Stimulated activated CD4-positive, alpha-beta T cell treated with anti-CD3 and anti-CD28 coated beads, Interleukin-1b, Interleukin-23, amount 100 ng/mL, for 1 hour (primary cell): ENCODE data around the gene NFRKB.
"Not testable (repeated sequence)": the region's sequence is repeated elsewhere in the genome, so short reads cannot be mapped to it uniquely, and the experiment has no call there.

ENCODE experiments used
- DNase-seq, 2 donors: peaks; one replicate each; pipeline ENCODE4 v3.0.0-alpha.2; 2020; ENCODE audit warnings: low read depth in 2 of 2

The NFRKB gene

DNA sequence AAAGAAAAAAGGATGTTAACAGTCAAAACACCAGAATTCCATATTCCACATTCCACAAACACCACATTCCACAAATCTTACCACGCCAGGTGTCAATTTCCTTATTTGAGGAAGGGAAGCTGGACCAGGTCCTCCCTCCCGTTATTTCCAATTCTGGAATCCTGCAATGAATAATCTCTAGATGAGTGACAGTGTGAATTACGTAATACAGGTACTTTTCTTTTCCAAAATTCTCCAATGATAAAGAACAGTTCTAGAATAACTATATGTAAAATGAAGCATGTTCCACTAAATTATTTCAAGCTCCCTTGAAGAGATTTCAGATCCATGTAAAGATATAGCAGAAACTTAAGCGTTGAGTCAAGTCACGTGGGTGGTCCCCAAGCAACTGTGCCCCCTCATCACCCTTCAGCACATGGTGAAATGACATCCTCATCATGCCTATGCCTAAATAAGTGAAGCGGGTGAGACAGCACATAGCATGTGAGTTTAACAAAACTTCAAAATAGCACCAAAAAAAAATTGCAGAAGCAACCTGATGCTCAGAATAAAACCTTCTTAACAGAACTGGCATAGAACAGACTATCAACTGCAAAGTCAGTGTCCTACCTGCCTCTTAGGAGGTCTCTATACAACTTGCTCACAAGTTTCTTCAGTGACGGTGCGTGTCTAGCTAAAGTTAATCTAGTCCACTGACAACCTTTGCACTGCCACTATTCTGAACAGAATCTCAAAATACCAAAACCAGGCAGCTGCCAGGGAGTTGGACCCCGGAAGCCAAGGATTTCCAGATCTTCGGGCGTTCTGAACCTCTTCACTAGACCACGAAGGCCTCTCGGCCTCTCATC, 876 bp downstream of the NFRKB start:
- DNase-seq: no peak

DNA sequence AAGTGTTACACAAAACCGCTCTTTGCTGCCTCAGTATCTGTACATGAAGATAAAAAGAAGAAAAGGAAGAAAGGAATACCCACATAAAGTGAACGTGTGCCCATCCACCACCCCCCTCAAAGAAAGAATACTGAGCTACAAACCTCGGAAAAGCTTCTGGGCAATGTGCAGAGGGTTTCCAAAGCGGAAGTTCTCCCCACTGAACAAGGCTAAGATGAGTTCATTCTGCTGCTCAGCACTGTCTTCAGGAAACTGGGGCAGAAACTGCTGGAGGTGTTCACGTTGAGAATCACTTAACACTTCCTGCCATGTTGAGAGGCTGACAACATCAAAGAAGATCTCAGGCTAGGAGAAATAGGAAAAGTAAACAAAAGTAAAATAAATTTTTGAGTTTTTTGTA, 6.9 kb downstream of the NFRKB start:
- no peak for DNase-seq

DNA sequence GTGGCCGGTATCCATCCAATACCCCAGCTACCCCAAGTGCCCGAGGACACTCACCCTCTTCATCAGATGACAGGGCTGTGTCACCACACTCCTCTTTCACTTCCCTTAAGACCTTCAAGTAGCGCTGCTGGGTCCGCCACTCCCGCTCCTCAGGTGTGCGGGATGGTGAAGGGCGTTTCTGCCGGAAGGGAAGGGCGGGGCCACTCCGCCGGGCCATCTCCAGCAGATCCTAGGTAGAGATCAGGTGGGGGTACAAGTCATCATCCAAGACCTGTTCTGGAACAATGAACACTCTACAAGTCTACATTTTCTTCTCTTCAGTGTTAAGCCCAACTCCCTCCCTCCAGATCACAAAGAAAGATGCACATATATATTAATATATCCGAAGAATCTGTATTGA, 10.0 kb downstream of the NFRKB start:
- DNase-seq: no peak

DNA sequence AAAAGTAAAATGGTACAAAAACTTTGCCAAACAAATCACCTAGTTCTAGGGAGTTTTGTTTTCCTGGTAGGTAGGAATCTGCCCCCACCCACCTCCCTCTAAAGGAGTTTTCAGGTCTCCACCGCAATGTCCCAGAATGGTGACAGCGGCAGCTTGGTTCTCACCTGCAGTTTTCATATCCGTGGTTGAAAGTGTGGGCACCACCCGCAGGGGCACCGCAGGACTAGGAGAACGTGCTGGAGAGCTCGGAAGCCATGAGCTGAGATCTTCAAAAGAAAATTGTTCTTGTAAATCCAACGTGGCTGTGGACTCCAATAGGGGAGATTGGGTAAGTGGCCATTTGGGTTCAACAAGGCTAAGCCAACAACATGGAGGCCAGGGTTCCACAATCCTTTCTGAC, 10.8 kb downstream of the NFRKB start:
- no peak for DNase-seq

DNA sequence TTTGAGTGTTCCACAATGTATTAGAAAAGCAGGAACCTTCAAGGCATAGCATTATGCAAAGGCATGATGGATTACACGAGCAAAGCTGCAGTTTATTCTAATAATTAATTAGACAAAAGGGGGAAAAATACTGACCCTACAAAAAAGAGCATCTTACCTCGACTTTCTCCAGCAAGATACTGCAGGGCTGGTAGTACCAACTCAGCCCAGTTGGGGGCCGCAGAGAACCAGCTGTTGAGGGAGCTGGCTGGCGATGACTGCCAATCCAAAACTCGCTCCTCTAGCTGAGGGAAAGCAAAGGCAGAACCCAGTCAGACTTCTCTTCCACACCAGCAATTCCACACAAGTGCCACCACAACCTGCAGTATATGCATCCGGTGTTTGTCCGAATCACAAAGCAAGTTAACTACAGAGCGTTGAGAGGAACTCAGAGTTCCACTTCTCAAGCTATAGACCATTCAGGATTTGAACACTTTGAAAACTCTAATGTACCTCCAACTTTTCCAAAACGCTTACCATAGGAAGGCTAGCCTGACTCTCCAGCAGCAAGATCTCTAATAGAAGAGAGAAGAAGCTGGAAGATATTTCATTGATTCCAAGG, 13.7 kb downstream of the NFRKB start:
- peak in 1 of 2 donors; percentile 17 for DNase-seq

DNA sequence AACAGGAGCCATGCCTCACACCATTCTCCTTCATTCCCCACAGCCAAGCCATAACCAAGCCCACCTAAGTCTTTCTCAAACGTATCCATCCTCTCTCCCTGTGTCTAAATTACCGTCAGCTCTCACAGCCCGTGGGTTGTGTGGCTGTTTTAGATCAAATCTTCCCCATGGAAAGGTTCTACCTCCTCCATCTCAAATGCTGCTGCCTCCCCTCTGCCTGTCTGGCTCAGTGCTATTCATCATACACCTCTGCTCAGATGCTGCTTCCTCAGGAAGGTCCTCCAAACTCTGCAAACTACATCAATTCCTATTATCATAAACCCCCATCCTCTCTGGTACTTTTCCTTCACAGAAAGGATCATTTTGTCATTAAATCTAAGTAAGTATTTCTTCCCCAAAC, 15.1 kb downstream of the NFRKB start:
- no peak for DNase-seq

DNA sequence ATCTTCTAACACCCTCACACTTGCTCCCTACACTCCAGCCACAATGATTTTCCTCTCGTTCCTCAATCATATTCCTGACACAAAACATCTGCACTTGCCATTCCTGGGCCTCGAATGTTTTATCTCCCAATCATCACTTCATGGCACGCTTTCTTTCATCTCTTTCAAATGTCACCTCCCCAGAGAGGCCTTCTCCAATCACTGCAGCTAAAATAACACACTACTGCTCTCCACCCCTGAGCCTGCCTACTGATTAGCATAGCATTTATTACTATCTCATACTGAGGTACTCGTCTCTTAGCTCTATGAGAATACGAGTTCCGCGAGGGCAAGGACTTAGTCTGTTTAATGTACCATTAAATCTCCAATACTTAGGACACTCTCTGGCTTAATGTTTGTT, 23.5 kb downstream of the NFRKB start:
- DNase-seq: no peak

DNA sequence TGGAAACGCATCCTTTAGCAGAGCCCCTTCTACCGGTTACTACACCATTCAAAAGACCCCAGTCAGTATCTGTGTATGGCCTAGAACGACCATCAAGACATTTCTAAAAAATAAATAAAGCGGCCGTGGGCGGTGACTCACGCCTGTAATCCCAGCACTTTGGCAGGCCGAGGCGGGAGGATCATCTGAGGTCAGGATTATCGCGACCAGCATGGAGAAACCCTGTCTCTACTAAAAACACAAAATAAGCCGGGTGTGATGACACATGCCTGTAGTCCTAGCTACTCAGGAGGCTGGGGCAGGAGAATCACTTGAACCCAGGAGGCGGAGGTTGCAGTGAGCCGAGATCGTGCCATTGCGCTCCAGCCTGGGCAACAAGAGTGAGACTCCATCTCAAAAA, 26.8 kb downstream of the NFRKB start:
- not testable (repeated sequence) for DNase-seq

DNA sequence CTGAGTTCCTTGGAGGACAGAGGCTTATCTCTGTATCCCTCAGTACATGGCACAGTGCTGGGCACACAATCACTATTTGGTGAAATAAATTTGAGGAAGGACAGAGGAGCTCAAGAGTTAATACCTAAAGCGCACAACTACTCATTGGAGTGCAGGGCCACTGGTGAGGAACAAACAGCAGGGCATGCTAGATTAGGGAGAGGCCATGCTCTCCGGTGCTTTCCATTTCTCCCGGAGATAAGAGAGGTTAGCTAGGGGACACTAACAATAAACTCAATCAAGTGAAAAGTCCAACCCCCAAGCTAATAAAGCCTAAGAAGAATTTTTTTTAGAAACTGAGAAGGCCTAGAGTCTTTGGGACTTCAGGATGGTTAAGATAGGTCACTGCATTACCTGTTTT, 29.1 kb downstream of the NFRKB start:
- no peak for DNase-seq

DNA sequence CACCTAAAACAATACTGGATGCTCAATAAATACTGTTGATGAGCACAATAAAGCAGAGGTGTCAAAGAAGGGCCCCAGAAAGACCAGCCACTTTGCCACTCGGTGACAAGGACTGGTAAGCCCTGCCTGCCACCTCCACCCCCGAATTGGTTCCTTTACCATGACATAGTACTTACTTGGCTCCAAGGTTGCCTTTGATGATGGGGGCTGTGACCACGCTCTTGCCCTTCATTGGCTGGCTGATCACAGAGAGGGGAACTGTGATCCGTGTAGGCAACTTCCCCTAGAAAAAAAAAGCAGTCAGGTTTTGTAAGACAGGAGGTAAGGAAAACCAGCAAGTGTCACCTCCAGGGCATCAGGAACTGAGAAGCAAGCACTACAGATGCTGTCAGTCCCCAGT, 29.7 kb downstream of the NFRKB start:
- DNase-seq: no peak

DNA sequence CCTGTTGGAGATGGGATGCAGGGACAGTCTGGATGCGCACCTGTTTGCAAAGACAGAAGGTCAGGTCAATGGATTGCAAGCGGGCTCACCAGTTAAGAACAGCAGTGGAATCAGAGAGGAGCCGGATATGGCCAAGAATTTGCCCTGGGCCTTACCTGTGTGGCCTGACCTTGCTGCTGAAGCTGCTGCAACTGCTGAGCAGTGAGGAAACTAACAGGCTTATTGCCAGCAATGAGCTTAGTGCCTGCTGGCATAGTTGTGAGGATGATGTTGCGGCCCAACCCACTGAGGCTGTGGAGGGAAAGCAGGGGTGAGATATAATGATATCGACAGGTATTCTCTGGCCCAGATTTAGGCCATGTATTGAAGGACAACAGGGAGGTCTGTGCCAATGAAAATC, 30.6 kb downstream of the NFRKB start:
- DNase-seq: no peak

DNA sequence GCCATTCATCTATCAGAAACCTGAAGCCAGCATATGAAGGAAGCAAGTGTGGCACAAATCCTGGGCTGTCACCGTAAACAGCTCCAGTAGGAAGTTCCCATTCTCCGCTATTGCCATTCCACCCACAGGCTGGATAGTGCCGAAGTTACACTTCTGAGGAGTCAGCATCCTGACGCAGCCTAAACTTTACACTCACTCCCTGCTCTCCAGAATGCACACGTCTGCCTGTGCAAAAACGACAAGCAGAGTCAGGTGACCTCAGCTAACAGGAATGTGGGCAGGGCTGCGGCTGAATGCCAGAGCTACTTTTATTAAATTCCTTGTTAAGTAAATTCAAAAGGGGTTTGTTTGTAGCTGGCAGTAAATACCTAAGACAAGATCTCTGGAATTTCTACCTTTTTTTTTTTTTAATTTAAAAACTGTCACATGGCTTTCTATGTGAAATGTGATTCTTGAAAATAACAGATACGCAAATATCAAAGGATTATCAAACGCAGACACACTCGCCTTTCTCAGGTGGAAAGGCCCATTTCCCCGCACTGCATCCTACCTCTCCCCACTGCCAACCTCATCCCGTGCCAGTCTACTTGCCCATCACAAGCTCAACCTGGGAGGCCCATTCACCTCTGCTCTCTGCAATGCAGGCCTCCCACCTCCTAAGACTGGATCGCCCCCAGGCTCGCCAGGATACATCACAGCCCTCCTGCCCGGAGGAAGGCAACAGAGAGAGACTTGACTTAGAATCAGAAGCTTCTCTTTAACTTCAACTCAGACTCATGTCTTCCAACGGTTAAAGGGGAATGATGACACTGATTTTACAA, 33.5 kb downstream of the NFRKB start:
- no peak for DNase-seq

DNA sequence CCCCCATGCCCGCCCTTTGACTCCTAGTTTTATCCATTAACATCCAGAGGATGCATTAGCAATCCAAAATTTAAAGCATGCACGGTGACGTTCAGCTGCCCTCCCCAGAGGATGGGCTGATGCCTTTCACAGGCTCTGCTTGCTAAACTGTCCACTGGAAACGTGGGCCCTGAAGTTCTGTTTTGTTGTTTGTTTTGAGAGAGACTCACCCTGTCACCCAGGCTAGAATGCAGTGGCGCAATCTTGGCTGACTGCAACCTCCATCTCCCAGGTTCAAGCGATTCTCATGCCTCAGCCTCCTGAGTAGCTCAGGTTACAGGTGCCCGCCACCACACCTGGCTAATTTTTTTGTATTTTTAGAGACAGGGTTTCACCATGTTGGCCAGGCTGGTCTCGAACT, 39.3 kb downstream of the NFRKB start:
- DNase-seq: no peak

DNA sequence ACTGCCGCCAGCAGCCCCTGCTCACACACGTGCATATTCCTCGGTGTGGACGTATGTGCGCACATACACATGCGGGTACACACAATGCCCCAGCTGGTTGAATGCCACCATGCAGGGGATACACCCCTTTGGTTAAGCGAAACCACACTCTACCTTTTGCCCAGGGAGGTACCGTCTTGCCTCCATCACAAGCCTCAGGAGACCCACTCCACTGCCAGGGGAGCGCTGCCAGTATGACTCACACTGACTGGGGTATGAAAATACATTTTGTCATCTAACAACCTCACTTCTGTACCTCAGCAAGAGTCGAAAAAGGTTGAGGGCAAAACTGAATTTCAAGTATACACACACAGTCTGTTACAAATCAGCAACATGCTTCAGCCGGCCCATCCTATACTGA, 40.3 kb downstream of the NFRKB start:
- DNase-seq: no peak

DNA sequence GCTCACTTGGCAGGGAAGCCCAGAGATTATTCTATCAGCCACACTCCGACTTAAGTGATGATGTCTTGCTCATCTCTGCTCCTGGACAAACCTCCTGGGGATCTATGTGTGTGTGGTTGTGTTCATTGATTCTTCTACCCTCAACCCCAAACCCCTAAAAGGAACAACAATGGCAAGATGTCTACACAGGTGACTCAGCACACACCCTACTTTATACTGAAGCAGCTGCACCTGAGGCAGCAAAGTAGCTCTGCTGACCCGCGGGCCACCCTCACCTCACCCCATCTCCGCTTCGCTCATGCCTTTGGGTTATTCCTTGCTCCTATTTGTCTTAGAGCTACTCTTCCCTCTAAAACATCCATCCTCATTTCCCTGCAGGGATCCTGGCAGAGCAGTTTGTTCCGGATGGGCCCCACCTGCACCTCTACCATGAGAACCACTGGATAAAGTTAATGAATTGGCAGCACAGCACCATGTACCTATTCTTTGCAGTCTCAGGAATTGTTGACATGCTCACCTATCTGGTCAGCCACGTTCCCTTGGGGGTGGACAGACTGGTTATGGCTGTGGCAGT, 41.1 kb downstream of the NFRKB start:
- DNase-seq: no peak

DNA sequence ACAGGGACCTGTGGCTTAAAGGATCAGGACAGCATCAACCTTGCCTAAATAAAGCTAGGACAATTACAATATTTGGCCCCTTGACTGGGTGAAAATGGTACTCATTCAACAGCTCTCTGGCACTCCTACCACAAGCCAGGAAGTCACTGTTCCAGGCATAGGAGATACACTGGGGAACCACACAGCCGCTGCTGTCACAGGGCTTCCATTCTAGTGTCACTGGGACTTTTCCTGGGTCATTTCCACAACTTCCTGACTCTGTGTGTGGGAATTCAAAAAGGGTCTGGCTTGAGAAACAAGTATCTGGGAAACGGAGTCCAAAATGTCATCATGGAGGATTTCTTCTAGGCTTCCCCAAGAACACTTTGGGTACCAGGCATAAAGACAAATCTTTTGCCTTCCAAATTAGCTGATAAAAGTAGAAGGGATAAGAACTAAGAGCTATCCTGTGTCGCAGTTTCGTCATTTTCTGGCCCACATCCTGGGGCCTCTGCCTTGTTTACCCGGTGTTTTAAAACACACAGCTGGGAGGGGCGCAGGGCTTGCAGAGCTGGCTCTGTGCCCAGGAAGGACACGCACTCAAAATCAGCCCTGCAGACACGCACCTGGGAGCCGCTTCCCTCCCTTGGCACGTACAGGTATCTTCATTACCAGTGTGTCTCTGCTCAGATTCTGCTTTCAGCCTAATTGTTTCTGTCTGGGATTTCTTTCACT, 41.7 kb downstream of the NFRKB start:
- peak; percentile 3 to 49 for DNase-seq

DNA sequence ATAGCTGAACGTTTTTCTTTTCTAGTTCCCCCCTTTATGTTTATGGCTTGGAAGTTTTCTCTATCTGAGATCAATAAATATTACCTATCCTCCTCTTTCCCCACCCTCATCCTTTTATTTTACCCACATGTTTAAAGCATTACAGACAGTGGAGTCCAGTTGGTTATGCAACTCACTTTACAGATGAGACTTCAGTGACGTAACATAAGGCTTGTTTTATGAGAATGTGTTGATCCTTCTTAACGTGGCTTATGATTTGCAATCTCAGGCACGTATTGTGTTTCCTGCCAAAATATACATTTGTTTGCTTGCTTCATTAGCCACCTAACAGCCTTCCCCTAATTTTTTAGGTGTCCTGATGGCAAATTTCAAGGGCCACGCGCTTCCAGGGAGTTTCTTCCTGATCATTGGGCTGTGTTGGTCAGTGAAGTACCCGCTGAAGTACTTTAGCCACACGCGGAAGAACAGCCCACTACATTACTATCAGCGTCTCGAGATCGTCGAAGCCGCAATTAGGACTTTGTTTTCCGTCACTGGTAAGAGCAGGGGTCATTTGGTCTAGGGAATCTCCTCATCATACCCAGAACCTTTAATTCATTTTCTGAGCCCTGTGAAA, 43.1 kb downstream of the NFRKB start:
- no peak for DNase-seq

DNA sequence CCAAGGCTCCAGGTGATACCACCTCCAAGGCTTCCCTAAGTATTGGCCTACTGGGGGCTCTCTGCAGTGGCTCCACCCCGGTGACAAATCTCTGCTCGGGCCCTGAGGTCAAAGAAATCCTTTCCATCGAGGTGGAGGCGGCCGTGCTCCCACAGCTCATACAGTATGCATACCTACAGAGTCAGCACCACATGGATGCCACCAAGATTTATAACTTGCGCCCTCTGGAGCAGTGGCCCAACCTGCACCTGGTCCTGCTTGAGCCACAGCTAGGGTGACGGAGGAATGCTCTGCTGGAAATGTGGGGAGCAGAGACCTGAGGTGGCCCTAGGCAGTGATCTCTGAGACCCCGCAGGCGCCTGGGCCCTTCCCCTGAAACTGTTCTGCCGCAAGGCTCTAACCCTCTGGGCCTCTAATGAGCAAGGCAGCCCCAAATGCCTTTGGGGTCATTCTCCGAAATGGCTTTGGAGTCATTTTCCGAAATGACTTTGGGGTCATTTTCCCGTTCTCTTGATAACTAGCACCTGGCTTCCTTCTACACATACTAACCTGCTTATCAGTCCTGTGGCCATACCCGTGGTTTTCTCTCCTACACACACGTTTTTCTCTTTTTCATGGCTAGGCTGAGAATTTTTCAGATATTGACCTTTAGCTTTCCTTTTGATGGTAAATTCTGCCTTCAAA, 45.8 kb downstream of the NFRKB start:
- no peak for DNase-seq

DNA sequence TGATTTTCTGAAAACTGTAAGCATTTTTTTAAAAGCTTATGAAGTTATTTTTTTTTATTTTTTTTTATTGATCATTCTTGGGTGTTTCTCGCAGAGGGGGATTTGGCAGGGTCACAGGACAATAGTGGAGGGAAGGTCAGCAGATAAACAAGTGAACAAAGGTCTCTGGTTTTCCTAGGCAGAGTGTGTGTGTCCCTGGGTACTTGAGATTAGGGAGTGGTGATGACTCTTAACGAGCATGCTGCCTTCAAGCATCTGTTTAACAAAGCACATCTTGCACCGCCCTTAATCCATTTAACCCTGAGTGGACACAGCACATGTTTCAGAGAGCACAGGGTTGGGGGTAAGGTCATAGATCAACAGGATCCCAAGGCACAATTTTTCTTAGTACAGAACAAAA, 48.0 kb downstream of the NFRKB start:
- not testable (repeated sequence) for DNase-seq

DNA sequence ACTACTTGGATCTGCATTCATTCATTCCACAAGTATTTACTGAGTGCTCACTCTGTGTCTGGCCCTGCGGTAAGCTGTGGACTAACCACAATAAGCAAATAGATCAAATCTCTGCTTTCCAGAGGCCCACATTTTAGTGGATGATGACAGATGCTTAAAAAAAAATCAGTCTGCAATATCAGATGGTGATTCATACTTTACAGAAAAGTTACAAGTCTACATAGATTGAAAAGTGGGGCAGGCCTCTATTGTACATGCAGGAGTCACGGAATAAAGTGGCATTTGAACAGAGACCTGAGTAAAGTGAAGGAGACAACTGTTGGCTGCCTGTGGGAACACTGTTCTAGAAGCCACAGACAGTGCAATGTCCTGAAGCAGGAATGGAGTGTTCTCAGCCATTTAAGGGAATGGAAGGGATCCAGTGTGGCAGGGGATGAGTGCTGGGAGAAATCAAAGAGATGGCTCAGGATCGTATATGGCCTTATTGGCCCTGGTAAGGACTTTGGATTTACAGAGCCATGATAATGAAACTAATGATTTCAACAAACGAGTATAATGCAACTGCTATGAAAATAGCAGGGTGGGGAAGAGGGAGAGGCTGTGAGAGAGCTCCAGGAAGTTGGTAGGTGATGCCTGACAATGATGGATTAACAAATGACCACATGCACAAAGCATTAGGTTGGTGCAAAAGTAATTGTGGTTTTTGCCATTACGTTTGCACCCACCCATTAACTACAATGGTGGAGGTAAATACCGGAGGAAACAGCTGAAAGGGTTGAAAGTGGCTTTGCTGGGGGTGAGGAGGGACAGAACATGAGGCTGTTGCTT, 48.7 kb downstream of the NFRKB start:
- no peak for DNase-seq
